Liver (tissue), 9 donors: ENCODE data around the gene VRK2. TPM values are rescaled to one million over a fixed set of nuclear protein-coding genes. Genes with fewer than 3 reads are reported as not detected.

Experiments used
- DNase-seq: peaks from one replicate; pipeline ENCODE4 v3.0.0-alpha.2; 2017; ENCODE audit warnings: low spot score
- H3K27ac ChIP-seq, 2 donors: one replicate each; pipeline ENCODE4 v1.7.0; 2013; ENCODE audit warnings: inconsistent platforms in 2 of 2, low read length in 2 of 2, control low read depth in 1 of 2, low read depth in 1 of 2, mild to moderate bottlenecking in 1 of 2
- H3K27me3 ChIP-seq, 4 donors: one replicate each; pipeline versions ENCODE4 v1.6.1 to v1.7.0; 2013; ENCODE audit warnings: low read length in 3 of 4, inconsistent platforms in 1 of 4, mild to moderate bottlenecking in 1 of 4, moderate library complexity in 1 of 4; ENCODE audit not compliant: control insufficient read depth in 4 of 4, insufficient read depth in 4 of 4
- H3K36me3 ChIP-seq, 4 donors: one replicate each; pipeline versions ENCODE4 v1.6.1 to v1.7.0; 2013; ENCODE audit warnings: low read length in 3 of 4, mild to moderate bottlenecking in 3 of 4, low read depth in 1 of 4, moderate library complexity in 1 of 4; ENCODE audit not compliant: control insufficient read depth in 4 of 4, insufficient read depth in 3 of 4
- H3K4me1 ChIP-seq, 4 donors: one replicate each; pipeline versions ENCODE4 v1.6.1 to v1.7.0; 2013; ENCODE audit warnings: low read length in 3 of 4, mild to moderate bottlenecking in 3 of 4, moderate library complexity in 1 of 4; ENCODE audit not compliant: control insufficient read depth in 4 of 4, insufficient read depth in 4 of 4
- H3K4me3 ChIP-seq, 3 donors: one replicate each; pipeline versions ENCODE4 v1.6.1 to v1.7.0; 2013; ENCODE audit warnings: low read length in 3 of 3, control low read depth in 1 of 3, low read depth in 1 of 3, mild to moderate bottlenecking in 1 of 3
- H3K9ac ChIP-seq, 2 donors: one replicate each; pipeline ENCODE4 v1.7.0; 2013; ENCODE audit warnings: low read length in 2 of 2, mild to moderate bottlenecking in 2 of 2, moderate library complexity in 2 of 2, control low read depth in 1 of 2, low read depth in 1 of 2
- H3K9me3 ChIP-seq, 4 donors: one replicate each; pipeline versions ENCODE4 v1.6.1 to v1.7.0; 2013; ENCODE audit warnings: low read length in 3 of 4; ENCODE audit not compliant: control insufficient read depth in 4 of 4
- ATF3 ChIP-seq: IDR thresholded peaks from 2 replicates; pipeline ENCODE4 v1.6.1; 2016; ENCODE audit warnings: antibody characterized with exemption
- CTCF ChIP-seq: fragments of 150-350 bp; IDR thresholded peaks from 2 replicates; pipeline ENCODE4 v1.5.1; 2017; ENCODE audit warnings: improper control_type of control experiment, low read depth, low read length; ENCODE audit not compliant: missing input control
- EGR1 ChIP-seq, 2 donors: IDR thresholded peaks; 2 replicates each; pipeline ENCODE4 v1.6.1; 2016 to 2018; ENCODE audit warnings: antibody characterized with exemption in 2 of 2, low read depth in 2 of 2
- FOXA1 ChIP-seq: IDR thresholded peaks from 2 replicates; pipeline ENCODE4 v1.6.1; 2016; ENCODE audit warnings: antibody characterized with exemption
- FOXA2 ChIP-seq: IDR thresholded peaks from 2 replicates; pipeline ENCODE4 v1.6.1; 2016; ENCODE audit warnings: antibody characterized with exemption
- GABPA ChIP-seq, 2 donors: IDR thresholded peaks in 1 of 2; conservative IDR thresholded peaks in 1 of 2; 2 replicates each; pipeline ENCODE4 v1.6.1; 2016; ENCODE audit warnings: antibody characterized with exemption in 2 of 2, mild to moderate bottlenecking in 1 of 2, moderate library complexity in 1 of 2
- HNF4A ChIP-seq, 2 donors: conservative IDR thresholded peaks; 2 replicates each; pipeline ENCODE4 v1.6.1; 2016; ENCODE audit warnings: antibody characterized with exemption in 2 of 2, mild to moderate bottlenecking in 2 of 2
- RAD21 ChIP-seq, 2 donors: IDR thresholded peaks; 2 replicates each; pipeline ENCODE4 v1.6.1; 2016; ENCODE audit warnings: antibody characterized with exemption in 2 of 2, mild to moderate bottlenecking in 2 of 2
- REST ChIP-seq: IDR thresholded peaks from 2 replicates; pipeline ENCODE4 v1.6.1; 2016; ENCODE audit warnings: antibody characterized with exemption, mild to moderate bottlenecking
- RXRA ChIP-seq, 2 donors: IDR thresholded peaks; 2 replicates each; pipeline ENCODE4 v1.6.1; 2017 to 2018; ENCODE audit warnings: antibody characterized with exemption in 2 of 2, mild to moderate bottlenecking in 1 of 2
- SP1 ChIP-seq: IDR thresholded peaks from 2 replicates; pipeline ENCODE4 v1.6.1; 2018; ENCODE audit warnings: antibody characterized with exemption, mild to moderate bottlenecking
- YY1 ChIP-seq: IDR thresholded peaks from 2 replicates; pipeline ENCODE4 v1.6.1; 2016; ENCODE audit warnings: antibody characterized with exemption, mild to moderate bottlenecking
- WGBS: extraction: QIAGEN DNeasy Blood & Tissue Kit; methylation state at CpG from one replicate; pipeline ENCODE4 v1.1.7; 2013; 5-methylcytosine and 5-hydroxymethylcytosine counted together
- polyA plus RNA-seq, 2 donors: library from polyadenylated mRNA; stranded (reverse) in 1 of 2; unstranded in 1 of 2; fragments of 200-250 nt in 1 of 2; fragments of >200 nt in 1 of 2; fragmentation: Nextera tagmentation in 1 of 2; extraction: Ambion mirVana in 1 of 2; gene quantifications; one replicate each; pipeline versions ENCODE4 v1.2.1 to v1.2.3, GENCODE V29; 2013 to 2015
- total RNA-seq, 2 donors: library from RNA; depleted of rRNA; stranded (reverse); fragments of >200 nt; gene quantifications; one replicate each; pipeline ENCODE4 v1.2.3, GENCODE V29; 2014
- donor health status: healthy.
- donor health status: healthy.
- donor health status: healthy.
- donor health status: healthy.
- donor health status: healthy.

VRK2 gene
- total and polyA plus RNA-seq, 4 donors: 5.4 to 17.3 (median 8.5) TPM

- WGBS: 88% methylated on average over 10 of the region's 10 CpGs
- H3K27ac ChIP-seq: no peak overlapping the region
Measured at GRCh38 chr2:58107803-58108710, 61.5 kb downstream of the VRK2 start.

GRCh38 chr2:58109481-58109880, 62.9 kb downstream of the VRK2 start:
- Histone ChIP-seq H3K27me3 (no peaks in the 10 kb centered on the region), H3K9ac (no peak overlapping the region), H3K36me3 (peaks cover 0 to 1% (median 0%) of the 10 kb centered on the region in 4 donors), H3K4me3 (no peak overlapping the region), H3K27ac (no peak overlapping the region), H3K9me3 (no peaks in the 10 kb centered on the region), H3K4me1 (no peaks in the 10 kb centered on the region)
- DNase-seq: no peak
- 100% methylated on average over 2 of the region's 2 CpGs for WGBS
- TF ChIP-seq YY1: no peak
- TF ChIP-seq CTCF: no peak
- no peak for TF ChIP-seq REST
- TF ChIP-seq RAD21 (IDR thresholded peaks at IDR 0.05): no peak
- no peak for TF ChIP-seq FOXA1
- TF ChIP-seq ATF3: no peak
- no peak for TF ChIP-seq EGR1 (IDR thresholded peaks at IDR 0.05; ENCODE audit: low read depth in 2 of 2)
- no peak for TF ChIP-seq SP1
- TF ChIP-seq GABPA (IDR thresholded peaks at IDR 0.05 in 1 of 2, conservative IDR thresholded peaks at IDR 0.05 in 1 of 2): no peak
- no peak for TF ChIP-seq HNF4A (conservative IDR thresholded peaks at IDR 0.05)

More at GRCh38 chr2:58107803-58108710, 61.5 kb downstream of the VRK2 start:
- Histone ChIP-seq H3K9me3 (no peaks in the 10 kb centered on the region), H3K4me3 (no peak overlapping the region), H3K27me3 (no peaks in the 10 kb centered on the region), H3K9ac (no peak overlapping the region), H3K4me1 (no peaks in the 10 kb centered on the region), H3K36me3 (peaks cover 0 to 1% (median 0%) of the 10 kb centered on the region in 4 donors)
- TF ChIP-seq FOXA2 (no peak), RAD21 (IDR thresholded peaks at IDR 0.05) (no peak), HNF4A (conservative IDR thresholded peaks at IDR 0.05) (no peak), FOXA1 (no peak), CTCF (no peak), YY1 (no peak), RXRA (IDR thresholded peaks at IDR 0.05) (no peak)
- DNase-seq: no peak
